Progenitor cell of endocrine pancreas (in vitro differentiated cells): ENCODE results near the gene PDC. TPM values are rescaled to one million over a fixed set of nuclear protein-coding genes. Genes with fewer than 3 reads are reported as not detected.
"Not testable (repeated sequence)": the region's sequence is repeated elsewhere in the genome, so short reads cannot be mapped to it uniquely, and the experiment has no call there.

Source experiments
- DNase-seq: peaks from one replicate; pipeline ENCODE4 v3.0.0; 2021; ENCODE audit warnings: low spot score; ENCODE audit not compliant: unreplicated experiment
- H3K27ac Mint-ChIP-seq: 2 replicates; pipeline ENCODE4 v1.8.0; 2021; ENCODE audit warnings: mild to moderate bottlenecking, moderate library complexity, mixed read lengths
- H3K27me3 Mint-ChIP-seq: 2 replicates; pipeline ENCODE4 v1.8.0; 2021; ENCODE audit warnings: mixed read lengths
- H3K36me3 Mint-ChIP-seq: 2 replicates; pipeline ENCODE4 v1.8.0; 2022; ENCODE audit warnings: mixed read lengths; ENCODE audit not compliant: insufficient read depth
- H3K4me1 Mint-ChIP-seq: 2 replicates; pipeline ENCODE4 v1.8.0; 2021; ENCODE audit warnings: low read depth, mixed read lengths
- H3K4me3 Mint-ChIP-seq: 2 replicates; pipeline ENCODE4 v1.8.0; 2021; ENCODE audit warnings: low read depth, mild to moderate bottlenecking, moderate library complexity, mixed read lengths
- H3K9me3 Mint-ChIP-seq: 2 replicates; pipeline ENCODE4 v1.8.0; 2021; ENCODE audit warnings: low read depth, mixed read lengths
- total RNA-seq: library from RNA; stranded (reverse); gene quantifications from 2 replicates; pipeline ENCODE4 v1.2.1, GENCODE V29; 2021
- TF ChIP-seq, protein P1 (sequence below): fragments of 200-600 bp; sonication (generic); IDR thresholded peaks from one replicate; pipeline ENCODE4 v1.5.0; 2021; ENCODE audit warnings: antibody characterized with exemption, mild to moderate bottlenecking; ENCODE audit not compliant: unreplicated experiment

PDC gene
- total RNA-seq, 1 donor from 2014 or later: not detected

DNA sequence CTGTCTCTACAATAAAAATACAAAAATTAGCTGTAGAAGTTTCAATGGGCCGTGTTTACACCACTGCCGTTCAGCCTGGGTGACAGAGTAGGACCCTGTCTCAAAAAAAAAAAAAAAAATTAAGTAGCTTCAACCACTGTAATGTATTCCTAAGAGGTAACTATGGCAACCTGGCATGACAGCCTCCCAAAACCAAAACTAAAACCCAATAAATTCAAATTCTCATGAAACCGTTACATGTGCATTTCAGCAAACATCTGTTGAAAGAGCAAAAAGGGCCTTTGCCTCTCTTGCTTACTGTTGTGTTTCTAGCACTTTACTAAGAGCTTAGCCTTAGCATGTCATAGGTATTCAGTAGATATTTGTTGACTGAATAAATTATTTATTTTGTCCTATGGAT is 51.8 kb downstream of the PDC start:
- Mint-ChIP-seq H3K27me3 (no peaks in the 10 kb centered on the region), H3K27ac (no peak overlapping the region), H3K9me3 (no peaks in the 10 kb centered on the region), H3K36me3 (peaks cover 10% of the 10 kb centered on the region), H3K4me3 (no peak overlapping the region), H3K4me1 (no peaks in the 10 kb centered on the region)
- TF ChIP-seq, protein P1, sequence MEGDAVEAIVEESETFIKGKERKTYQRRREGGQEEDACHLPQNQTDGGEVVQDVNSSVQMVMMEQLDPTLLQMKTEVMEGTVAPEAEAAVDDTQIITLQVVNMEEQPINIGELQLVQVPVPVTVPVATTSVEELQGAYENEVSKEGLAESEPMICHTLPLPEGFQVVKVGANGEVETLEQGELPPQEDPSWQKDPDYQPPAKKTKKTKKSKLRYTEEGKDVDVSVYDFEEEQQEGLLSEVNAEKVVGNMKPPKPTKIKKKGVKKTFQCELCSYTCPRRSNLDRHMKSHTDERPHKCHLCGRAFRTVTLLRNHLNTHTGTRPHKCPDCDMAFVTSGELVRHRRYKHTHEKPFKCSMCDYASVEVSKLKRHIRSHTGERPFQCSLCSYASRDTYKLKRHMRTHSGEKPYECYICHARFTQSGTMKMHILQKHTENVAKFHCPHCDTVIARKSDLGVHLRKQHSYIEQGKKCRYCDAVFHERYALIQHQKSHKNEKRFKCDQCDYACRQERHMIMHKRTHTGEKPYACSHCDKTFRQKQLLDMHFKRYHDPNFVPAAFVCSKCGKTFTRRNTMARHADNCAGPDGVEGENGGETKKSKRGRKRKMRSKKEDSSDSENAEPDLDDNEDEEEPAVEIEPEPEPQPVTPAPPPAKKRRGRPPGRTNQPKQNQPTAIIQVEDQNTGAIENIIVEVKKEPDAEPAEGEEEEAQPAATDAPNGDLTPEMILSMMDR: no peak
- no peak for DNase-seq

GRCh38 chr1:186404454-186405051 is 56.4 kb downstream of the PDC start:
- H3K9me3 Mint-ChIP-seq: no peaks in the 10 kb centered on the region
- TF ChIP-seq, protein P1: peak; percentile 67
- peaks cover 12% of the 10 kb centered on the region for H3K36me3 Mint-ChIP-seq
- no peak overlapping the region for H3K4me3 Mint-ChIP-seq
- H3K27ac Mint-ChIP-seq: no peak overlapping the region
- no peaks in the 10 kb centered on the region for H3K27me3 Mint-ChIP-seq
- H3K4me1 Mint-ChIP-seq: no peaks in the 10 kb centered on the region
- DNase-seq: no peak

DNA sequence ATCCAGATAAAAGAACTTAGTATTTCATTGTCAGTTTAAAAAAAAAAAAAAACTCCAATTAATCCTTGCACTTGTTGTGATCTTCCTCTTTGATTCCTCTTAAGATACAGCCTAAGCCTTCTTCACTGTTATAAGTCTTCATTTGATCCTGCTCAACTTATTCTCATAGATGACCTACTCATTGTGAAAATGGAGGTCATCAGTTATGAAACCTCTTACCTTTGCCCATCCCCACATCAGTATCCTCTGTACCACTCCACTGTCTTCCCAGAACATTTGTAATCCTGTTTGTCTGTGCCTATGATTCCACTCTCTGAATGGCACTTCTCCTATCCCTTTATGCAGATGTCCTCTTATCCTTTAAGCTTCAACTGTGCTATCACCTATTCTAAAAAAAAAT is 57.3 kb downstream of the PDC start:
- Mint-ChIP-seq H3K4me1 (no peaks in the 10 kb centered on the region), H3K27ac (no peak overlapping the region), H3K27me3 (no peaks in the 10 kb centered on the region), H3K9me3 (no peaks in the 10 kb centered on the region), H3K4me3 (no peak overlapping the region), H3K36me3 (peaks cover 12% of the 10 kb centered on the region)
- DNase-seq: no peak
- TF ChIP-seq, protein P1: no peak

DNA sequence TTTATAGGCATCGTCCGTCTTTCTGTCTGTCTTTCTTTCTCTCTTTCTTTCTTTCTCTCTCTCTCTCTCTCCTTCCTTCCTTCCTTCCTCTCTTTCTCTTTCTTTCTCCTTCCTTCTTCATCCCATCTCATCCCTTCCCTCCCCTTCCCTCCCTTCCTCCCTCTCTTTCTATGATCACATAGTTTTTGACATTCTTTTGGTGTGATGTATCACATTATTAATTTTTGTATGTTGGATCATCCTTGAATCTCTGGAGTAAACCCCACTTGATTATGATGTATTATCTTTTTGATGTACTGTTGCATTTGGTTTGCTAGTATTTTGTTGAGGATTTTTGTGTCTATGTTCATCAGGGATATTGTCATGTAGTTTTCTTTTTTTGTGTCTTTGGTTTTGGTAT is 59.5 kb downstream of the PDC start:
- not testable (repeated sequence) for DNase-seq, H3K9me3 Mint-ChIP-seq, H3K4me3 Mint-ChIP-seq

More for the DNA sequence above, 59.5 kb downstream of the PDC start:
- H3K27me3 Mint-ChIP-seq, H3K36me3 Mint-ChIP-seq, H3K27ac Mint-ChIP-seq, H3K4me1 Mint-ChIP-seq: not testable (repeated sequence)

Other genes starting within 250 kb of the PDC start
- not detected in 2 replicates for gene PRG4, start 164.8 kb downstream of the PDC start, total RNA-seq
- gene TPR, start 85.9 kb downstream of the PDC start, total RNA-seq: 134 and 136 TPM in 2 replicates
- gene ODR4, start 85.3 kb downstream of the PDC start, total RNA-seq: 25.5 and 29.6 TPM in 2 replicates
- 0.38 TPM in 1 of 2 replicates, not detected in the other for gene PTGS2, start 219.3 kb upstream of the PDC start, total RNA-seq